Ishikawa (cell line): ENCODE data around the gene MYOT.

Experiments
- CEBPB ChIP-seq: IDR thresholded peaks from 2 replicates; pipeline ENCODE4 v1.6.1; 2012
- CREB1 ChIP-seq: IDR thresholded peaks from 2 replicates; pipeline ENCODE4 v1.6.1; 2012; ENCODE audit warnings: low read depth
- EGR1 ChIP-seq: IDR thresholded peaks from 2 replicates; pipeline ENCODE4 v1.6.1; 2012
- EP300 ChIP-seq: IDR thresholded peaks from 2 replicates; pipeline ENCODE4 v1.6.1; 2012; ENCODE audit warnings: borderline replicate concordance
- FOXM1 ChIP-seq: IDR thresholded peaks from 2 replicates; pipeline ENCODE4 v1.6.1; 2012; ENCODE audit warnings: low read depth, borderline replicate concordance
- NFIC ChIP-seq: IDR thresholded peaks from 2 replicates; pipeline ENCODE4 v1.6.1; 2012
- RAD21 ChIP-seq: IDR thresholded peaks from 2 replicates; pipeline ENCODE4 v1.6.1; 2012; ENCODE audit warnings: low read depth
- TAF1 ChIP-seq: IDR thresholded peaks from 2 replicates; pipeline ENCODE4 v1.6.1; 2012; ENCODE audit warnings: low read depth, mild to moderate bottlenecking
- TCF12 ChIP-seq: IDR thresholded peaks from 2 replicates; pipeline ENCODE4 v1.6.1; 2012; ENCODE audit warnings: low read depth
- TEAD4 ChIP-seq: IDR thresholded peaks from 2 replicates; pipeline ENCODE4 v1.6.1; 2012
- YY1 ChIP-seq: IDR thresholded peaks from 2 replicates; pipeline ENCODE4 v1.6.1; 2012; ENCODE audit warnings: low read depth
- ZBTB7A ChIP-seq: IDR thresholded peaks from 2 replicates; pipeline ENCODE4 v1.6.1; 2012; ENCODE audit warnings: low read depth
- TF ChIP-seq, protein P1 (sequence below): IDR thresholded peaks from 2 replicates; pipeline ENCODE4 v1.6.1; 2012; ENCODE audit warnings: low read depth, mild to moderate bottlenecking
- TF ChIP-seq, protein P2 (sequence below): IDR thresholded peaks from 2 replicates; pipeline ENCODE4 v1.6.1; 2012
- TF ChIP-seq, protein P3 (sequence below): IDR thresholded peaks from 2 replicates; pipeline ENCODE4 v1.6.1; 2012

Gene MYOT

DNA sequence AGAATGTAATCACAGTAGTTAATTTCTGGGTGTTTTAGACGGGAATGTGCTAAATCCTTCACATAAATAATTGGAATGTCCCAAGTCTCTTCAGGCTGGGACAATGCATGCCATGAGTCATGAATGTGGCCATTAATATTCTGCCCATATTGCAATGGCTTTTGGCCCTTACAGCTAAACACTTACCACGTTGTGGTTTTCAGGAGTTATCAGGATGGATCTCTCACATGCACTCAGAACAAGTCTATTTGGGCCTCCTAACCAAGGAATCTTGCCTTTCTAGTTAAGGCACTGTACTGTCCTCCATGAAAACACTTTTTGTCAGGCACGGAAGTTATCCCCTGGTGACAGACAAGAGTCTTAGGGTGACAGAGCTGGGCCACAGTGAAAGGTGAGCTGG, 54.3 kb downstream of the MYOT start:
- no peak for TF ChIP-seq EGR1
- TF ChIP-seq ZBTB7A, result no peak
- TF ChIP-seq FOXM1, result no peak
- TF ChIP-seq EP300, result no peak
- TF ChIP-seq, protein P1, sequence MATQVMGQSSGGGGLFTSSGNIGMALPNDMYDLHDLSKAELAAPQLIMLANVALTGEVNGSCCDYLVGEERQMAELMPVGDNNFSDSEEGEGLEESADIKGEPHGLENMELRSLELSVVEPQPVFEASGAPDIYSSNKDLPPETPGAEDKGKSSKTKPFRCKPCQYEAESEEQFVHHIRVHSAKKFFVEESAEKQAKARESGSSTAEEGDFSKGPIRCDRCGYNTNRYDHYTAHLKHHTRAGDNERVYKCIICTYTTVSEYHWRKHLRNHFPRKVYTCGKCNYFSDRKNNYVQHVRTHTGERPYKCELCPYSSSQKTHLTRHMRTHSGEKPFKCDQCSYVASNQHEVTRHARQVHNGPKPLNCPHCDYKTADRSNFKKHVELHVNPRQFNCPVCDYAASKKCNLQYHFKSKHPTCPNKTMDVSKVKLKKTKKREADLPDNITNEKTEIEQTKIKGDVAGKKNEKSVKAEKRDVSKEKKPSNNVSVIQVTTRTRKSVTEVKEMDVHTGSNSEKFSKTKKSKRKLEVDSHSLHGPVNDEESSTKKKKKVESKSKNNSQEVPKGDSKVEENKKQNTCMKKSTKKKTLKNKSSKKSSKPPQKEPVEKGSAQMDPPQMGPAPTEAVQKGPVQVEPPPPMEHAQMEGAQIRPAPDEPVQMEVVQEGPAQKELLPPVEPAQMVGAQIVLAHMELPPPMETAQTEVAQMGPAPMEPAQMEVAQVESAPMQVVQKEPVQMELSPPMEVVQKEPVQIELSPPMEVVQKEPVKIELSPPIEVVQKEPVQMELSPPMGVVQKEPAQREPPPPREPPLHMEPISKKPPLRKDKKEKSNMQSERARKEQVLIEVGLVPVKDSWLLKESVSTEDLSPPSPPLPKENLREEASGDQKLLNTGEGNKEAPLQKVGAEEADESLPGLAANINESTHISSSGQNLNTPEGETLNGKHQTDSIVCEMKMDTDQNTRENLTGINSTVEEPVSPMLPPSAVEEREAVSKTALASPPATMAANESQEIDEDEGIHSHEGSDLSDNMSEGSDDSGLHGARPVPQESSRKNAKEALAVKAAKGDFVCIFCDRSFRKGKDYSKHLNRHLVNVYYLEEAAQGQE, result no peak
- TF ChIP-seq, protein P2, sequence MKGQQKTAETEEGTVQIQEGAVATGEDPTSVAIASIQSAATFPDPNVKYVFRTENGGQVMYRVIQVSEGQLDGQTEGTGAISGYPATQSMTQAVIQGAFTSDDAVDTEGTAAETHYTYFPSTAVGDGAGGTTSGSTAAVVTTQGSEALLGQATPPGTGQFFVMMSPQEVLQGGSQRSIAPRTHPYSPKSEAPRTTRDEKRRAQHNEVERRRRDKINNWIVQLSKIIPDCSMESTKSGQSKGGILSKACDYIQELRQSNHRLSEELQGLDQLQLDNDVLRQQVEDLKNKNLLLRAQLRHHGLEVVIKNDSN, result no peak
- no peak for TF ChIP-seq TCF12

DNA sequence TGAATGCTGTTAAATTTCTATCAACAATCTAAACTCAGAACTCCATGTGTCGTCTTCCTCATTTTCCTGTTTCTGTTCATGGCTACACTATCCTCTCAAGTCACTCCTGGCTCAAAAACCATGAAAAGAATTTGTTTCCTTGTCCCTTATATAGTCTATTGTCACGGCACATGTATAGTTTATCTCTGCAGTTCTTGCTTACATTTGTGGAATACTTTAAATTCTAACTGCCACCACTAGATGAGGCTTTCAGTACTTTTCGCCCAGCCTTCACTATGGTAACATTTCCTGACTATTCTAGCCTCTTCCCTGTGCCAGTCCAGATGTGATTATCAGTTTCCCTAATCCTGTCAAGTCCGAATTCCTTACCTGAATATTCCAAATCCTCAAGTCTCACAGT, 56.2 kb downstream of the MYOT start:
- TF ChIP-seq, protein P3, sequence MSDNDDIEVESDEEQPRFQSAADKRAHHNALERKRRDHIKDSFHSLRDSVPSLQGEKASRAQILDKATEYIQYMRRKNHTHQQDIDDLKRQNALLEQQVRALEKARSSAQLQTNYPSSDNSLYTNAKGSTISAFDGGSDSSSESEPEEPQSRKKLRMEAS, result no peak
- TF ChIP-seq, protein P2, result no peak
- TF ChIP-seq, protein P1, result no peak
- no peak for TF ChIP-seq TAF1
- TF ChIP-seq FOXM1, result no peak
- no peak for TF ChIP-seq CREB1
- TF ChIP-seq TEAD4, result no peak
- no peak for TF ChIP-seq ZBTB7A

DNA sequence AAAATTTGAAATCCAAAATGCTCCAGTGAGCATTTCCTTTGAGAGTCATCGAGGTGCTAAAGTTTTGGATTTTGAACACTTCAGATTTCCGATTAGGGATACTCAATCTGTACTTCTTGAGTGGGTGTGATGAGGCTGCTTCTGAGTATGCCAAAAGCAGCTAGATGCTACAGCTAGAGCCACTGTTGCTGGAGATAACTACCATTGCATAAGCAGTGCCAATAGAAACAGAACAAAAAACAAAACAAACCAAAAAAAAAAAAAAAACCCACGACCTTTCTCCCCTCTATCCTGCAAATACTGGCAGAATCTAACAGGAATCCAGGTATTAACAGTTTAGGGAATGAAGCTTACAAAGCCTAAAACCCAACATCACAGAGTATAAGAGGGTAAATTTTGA, 65.1 kb downstream of the MYOT start:
- no peak for TF ChIP-seq ZBTB7A
- TF ChIP-seq, protein P3, result no peak
- no peak for TF ChIP-seq YY1
- no peak for TF ChIP-seq EP300
- TF ChIP-seq, protein P1, result no peak
- no peak for TF ChIP-seq CEBPB
- no peak for TF ChIP-seq FOXM1
- no peak for TF ChIP-seq EGR1
- TF ChIP-seq RAD21, result no peak
- TF ChIP-seq TAF1, result no peak
- no peak for TF ChIP-seq TEAD4
- TF ChIP-seq TCF12, result no peak
- no peak for TF ChIP-seq NFIC
- TF ChIP-seq CREB1, result no peak
- TF ChIP-seq, protein P2, result no peak

DNA sequence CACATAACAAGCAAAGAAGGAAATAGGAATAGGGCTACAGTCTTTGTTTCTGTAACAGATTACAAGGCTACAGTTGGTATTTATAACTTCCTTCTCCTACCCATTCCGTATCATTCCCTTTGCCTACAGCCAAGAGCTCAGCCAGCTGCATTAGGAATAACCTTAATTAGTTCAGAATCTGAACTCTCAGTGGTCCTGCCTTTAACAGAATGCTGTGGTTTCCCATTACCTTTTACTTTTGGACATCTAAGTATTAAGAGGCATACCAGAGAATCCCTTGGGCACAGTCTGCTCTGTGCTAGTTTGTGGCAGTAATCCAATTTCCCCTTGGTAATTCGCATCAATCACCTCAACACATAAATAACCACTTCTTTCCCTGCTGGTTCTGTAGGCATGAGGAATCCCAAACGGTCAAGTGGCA, 65.8 kb downstream of the MYOT start:
- TF ChIP-seq RAD21, result no peak
- TF ChIP-seq TEAD4, result no peak
- TF ChIP-seq, protein P2, result no peak
- no peak for TF ChIP-seq CREB1
- TF ChIP-seq ZBTB7A, result no peak
- TF ChIP-seq, protein P1, result no peak
- no peak for TF ChIP-seq YY1
- TF ChIP-seq TAF1, result no peak
- TF ChIP-seq EGR1, result no peak
- TF ChIP-seq CEBPB, result no peak
- TF ChIP-seq EP300, result no peak
- TF ChIP-seq FOXM1, result no peak
